ENCODE data around the gene GSTT4. TPM values are rescaled to one million over a fixed set of nuclear protein-coding genes. Genes with fewer than 3 reads are reported as not detected.

Gene GSTT4
- total and polyA plus RNA-seq, 2 of the 13 experiments (the other 11 are each of a cell fraction or from before 2014, with no cell fraction given), result 0.59 to 0.62 TPM

DNA sequence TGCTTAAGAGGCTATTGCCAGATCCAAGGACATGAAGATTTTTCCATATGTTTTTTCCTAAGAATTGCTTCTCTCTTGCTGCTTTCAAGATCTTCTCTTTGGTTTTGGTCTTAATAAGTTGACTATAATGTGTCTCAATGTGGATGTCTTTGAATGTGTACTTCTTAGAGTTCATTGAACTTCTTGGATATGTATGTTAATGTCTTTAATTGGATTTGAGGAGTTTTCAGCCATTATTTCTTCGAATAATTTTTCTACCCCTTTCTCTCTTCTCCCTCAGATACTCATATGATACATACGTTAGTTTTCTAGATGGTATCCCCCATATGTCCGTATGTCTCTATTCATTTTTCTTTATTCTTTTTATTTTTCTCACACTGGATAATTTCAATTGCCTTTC lies 19.1 kb upstream of the GSTT4 start (continued):
- TF ChIP-seq, protein P1, sequence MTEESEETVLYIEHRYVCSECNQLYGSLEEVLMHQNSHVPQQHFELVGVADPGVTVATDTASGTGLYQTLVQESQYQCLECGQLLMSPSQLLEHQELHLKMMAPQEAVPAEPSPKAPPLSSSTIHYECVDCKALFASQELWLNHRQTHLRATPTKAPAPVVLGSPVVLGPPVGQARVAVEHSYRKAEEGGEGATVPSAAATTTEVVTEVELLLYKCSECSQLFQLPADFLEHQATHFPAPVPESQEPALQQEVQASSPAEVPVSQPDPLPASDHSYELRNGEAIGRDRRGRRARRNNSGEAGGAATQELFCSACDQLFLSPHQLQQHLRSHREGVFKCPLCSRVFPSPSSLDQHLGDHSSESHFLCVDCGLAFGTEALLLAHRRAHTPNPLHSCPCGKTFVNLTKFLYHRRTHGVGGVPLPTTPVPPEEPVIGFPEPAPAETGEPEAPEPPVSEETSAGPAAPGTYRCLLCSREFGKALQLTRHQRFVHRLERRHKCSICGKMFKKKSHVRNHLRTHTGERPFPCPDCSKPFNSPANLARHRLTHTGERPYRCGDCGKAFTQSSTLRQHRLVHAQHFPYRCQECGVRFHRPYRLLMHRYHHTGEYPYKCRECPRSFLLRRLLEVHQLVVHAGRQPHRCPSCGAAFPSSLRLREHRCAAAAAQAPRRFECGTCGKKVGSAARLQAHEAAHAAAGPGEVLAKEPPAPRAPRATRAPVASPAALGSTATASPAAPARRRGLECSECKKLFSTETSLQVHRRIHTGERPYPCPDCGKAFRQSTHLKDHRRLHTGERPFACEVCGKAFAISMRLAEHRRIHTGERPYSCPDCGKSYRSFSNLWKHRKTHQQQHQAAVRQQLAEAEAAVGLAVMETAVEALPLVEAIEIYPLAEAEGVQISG (CRISPR knock-in tag; IDR thresholded peaks at IDR 0.05), result no peak
- TF ChIP-seq, protein P2, sequence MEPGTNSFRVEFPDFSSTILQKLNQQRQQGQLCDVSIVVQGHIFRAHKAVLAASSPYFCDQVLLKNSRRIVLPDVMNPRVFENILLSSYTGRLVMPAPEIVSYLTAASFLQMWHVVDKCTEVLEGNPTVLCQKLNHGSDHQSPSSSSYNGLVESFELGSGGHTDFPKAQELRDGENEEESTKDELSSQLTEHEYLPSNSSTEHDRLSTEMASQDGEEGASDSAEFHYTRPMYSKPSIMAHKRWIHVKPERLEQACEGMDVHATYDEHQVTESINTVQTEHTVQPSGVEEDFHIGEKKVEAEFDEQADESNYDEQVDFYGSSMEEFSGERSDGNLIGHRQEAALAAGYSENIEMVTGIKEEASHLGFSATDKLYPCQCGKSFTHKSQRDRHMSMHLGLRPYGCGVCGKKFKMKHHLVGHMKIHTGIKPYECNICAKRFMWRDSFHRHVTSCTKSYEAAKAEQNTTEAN (CRISPR knock-in tag; conservative IDR thresholded peaks at IDR 0.05), result no peak
- TF ChIP-seq MXI1 (IDR thresholded peaks at IDR 0.05; ENCODE audit: borderline replicate concordance, low read depth, low read length) (no peak), ZFP36L1 (CRISPR knock-in tag; IDR thresholded peaks at IDR 0.05) (no peak), MBNL3 (CRISPR knock-in tag; conservative IDR thresholded peaks at IDR 0.05) (no peak)

DNA sequence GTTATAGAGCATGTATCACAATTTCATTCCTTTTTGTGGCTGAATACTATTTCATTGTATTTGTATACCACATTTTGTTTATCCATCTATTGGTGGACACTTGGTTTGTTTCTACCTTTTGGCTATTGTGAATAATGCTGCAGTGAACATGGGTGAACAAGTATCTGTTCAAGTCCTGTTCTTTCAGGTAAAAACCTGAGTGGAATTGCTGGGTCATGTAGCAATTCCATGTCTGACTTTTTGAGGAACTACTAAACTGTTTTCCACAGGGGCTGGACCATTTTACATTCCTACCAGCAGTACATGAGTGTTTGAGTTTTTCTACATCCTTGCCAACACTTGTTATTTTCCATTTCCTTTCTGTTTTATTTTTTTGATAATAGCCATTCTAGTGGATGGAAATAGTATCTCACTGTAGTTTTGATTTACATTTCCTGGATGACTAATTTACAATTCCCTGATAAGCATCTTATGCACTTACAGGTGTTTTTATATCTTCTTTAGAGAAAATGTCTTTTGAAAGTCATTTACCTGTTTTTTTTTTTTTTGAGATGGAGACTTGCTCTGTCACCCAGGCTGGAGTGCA lies 18.0 kb upstream of the GSTT4 start:
- Histone ChIP-seq H3K4me1 (ENCODE audit: insufficient read depth, low read length) (peaks cover 46% of the 10 kb centered on the region), H4K20me1 (ENCODE audit: insufficient read depth, low read length) (no peaks in the 10 kb centered on the region), H2AFZ (ENCODE audit: low read length) (no peak overlapping the region), H3K4me2 (ENCODE audit: low read depth, low read length) (no peak overlapping the region), H3K36me3 (replicated peaks in 1 of 2; ENCODE audit: control insufficient read depth in 1 of 2, insufficient read depth in 2 of 2, low read length in 2 of 2) (no peaks in the 10 kb centered on the region; a peak in 2 of 5 replicates), H3K79me2 (ENCODE audit: insufficient read depth, low read length) (peaks cover 94% of the 10 kb centered on the region), H3K4me3 (replicated peaks in 1 of 3; ENCODE audit: insufficient read depth in 1 of 3, low read depth in 2 of 3, low read length in 3 of 3) (no peak overlapping the region), H3K27ac (ENCODE audit: extremely low read length, insufficient read depth, low read length) (no peak overlapping the region), H3K27me3 (ENCODE audit: control insufficient read depth in 1 of 2, insufficient read depth in 2 of 2, low read length in 2 of 2) (no peaks in the 10 kb centered on the region), H3K9ac (ENCODE audit: insufficient read depth, low read depth, low read length) (no peak overlapping the region), H3K9me3 (ENCODE audit: low read length) (no peaks in the 10 kb centered on the region)
- ATAC-seq (no peak), DNase-seq (ENCODE audit: low spot score) (no peak), FAIRE-seq (no peak)
- POLR2A ChIA-PET, result no interaction called here
- TF ChIP-seq GATAD1 (CRISPR knock-in tag; IDR thresholded peaks at IDR 0.05), result no peak
- no peak for TF ChIP-seq SMYD3 (CRISPR knock-in tag; IDR thresholded peaks at IDR 0.05)
- TF ChIP-seq SRSF1 (optimal IDR thresholded peaks at IDR 0.05; ENCODE audit: low read depth, low read length), result no peak
- TF ChIP-seq ZNF7 (CRISPR knock-in tag; IDR thresholded peaks at IDR 0.05), result peak; percentile 88
- TF ChIP-seq, protein P3, sequence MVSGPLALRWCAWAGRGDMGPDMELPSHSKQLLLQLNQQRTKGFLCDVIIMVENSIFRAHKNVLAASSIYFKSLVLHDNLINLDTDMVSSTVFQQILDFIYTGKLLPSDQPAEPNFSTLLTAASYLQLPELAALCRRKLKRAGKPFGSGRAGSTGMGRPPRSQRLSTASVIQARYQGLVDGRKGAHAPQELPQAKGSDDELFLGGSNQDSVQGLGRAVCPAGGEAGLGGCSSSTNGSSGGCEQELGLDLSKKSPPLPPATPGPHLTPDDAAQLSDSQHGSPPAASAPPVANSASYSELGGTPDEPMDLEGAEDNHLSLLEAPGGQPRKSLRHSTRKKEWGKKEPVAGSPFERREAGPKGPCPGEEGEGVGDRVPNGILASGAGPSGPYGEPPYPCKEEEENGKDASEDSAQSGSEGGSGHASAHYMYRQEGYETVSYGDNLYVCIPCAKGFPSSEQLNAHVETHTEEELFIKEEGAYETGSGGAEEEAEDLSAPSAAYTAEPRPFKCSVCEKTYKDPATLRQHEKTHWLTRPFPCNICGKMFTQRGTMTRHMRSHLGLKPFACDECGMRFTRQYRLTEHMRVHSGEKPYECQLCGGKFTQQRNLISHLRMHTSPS (CRISPR knock-in tag; IDR thresholded peaks at IDR 0.05; ENCODE audit: low read depth), result no peak
- TF ChIP-seq, protein P4, sequence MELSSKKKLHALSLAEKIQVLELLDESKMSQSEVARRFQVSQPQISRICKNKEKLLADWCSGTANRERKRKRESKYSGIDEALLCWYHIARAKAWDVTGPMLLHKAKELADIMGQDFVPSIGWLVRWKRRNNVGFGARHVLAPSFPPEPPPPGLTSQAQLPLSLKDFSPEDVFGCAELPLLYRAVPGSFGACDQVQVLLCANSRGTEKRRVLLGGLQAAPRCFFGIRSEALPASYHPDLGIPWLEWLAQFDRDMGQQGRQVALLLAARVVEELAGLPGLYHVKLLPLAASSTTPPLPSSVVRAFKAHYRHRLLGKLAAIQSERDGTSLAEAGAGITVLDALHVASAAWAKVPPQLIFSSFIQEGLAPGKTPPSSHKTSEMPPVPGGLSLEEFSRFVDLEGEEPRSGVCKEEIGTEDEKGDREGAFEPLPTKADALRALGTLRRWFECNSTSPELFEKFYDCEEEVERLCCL (CRISPR knock-in tag; IDR thresholded peaks at IDR 0.05; ENCODE audit: borderline replicate concordance), result no peak
- intact Hi-C loops (cut with micrococcal nuclease; ENCODE audit: unreplicated experiment) (no loop called here), in situ Hi-C loops (cut with HindIII; ENCODE audit: extremely low pct_ligation_motif_present, low pct_unique_long_range_greater_than_20kb) (no loop called here)
- CTCF ChIA-PET (ENCODE audit: low intra/inter-chr PET ratio, low total read pairs), result no interaction called here
- no TSS peak for BruUV-seq (replicated peaks)

All from HepG2 (cell line).